Muscle of arm (tissue), 12 donors: ENCODE results near the gene TNRC6C. TPM values are rescaled to one million over a fixed set of nuclear protein-coding genes. Genes with fewer than 3 reads are reported as not detected.

ENCODE experiments used
- DNase-seq: peaks from one replicate; pipeline ENCODE4 v3.0.0-alpha.2; 2013
- polyA plus RNA-seq, 12 donors: library from polyadenylated mRNA; unstranded; fragments of 120-200 nt; gene quantifications; one replicate each; pipeline ENCODE4 v1.2.1, GENCODE V29; 2013; ENCODE audit not compliant: insufficient read length in 12 of 12

TNRC6C gene
- polyA plus RNA-seq, 12 donors: 7.7 to 15.5 (median 9.8) TPM; not detected in 1

DNA sequence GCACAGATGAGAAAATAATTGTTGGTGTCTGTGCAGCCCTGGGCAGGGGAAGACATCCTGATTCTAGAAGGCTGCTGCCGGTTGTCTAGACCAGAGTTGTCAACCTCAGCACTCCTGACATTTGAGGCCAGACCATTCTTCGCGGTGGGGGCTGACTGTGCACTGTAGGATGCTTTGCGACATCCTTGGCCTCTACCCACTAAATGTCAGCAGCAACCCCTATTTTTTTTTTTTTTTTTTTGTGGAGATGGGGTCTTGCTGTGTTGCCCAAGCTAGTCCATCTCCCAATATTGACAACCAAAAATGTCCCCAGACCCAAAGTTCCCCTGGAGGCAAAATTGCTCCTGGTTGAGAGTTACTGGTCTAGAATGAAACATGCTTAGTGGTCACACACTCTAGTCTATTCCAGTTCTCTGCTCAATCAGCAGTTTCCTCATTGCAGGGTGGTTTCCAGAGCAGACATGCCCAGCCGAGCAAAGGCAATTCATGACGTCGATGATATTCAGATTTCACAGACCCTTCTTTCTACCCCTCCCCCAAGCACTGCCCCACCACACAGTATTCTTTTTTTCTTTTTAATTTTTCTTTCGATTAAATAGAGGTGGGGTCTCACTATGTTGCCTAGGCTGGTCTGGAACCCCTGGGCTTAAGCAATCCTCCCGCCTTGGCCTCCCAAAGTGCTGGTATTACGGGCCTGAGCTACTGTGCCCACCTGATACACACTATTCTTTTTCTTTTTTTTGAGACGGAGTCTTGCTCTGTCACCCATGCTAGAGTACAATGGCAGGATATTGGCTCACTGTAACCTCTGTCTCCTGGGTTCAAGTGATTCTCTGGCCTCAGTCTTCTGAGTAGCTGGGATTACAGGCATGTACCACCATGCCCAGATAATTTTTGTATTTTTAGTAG is 196.7 kb downstream of the TNRC6C start:
- DNase-seq: no peak

Other genes with a start within 250 kb of the TNRC6C start
- gene TMC6, start 170.1 kb downstream of the TNRC6C start, polyA plus RNA-seq: 10 to 100 TPM in 11 of 12 donors, not detected in 1; 14.5 to 48.0 (median 22.0) TPM
- gene TMC8, start 172.1 kb downstream of the TNRC6C start, polyA plus RNA-seq: 10 to 100 TPM in 1 of 12 donors, 1 to 10 TPM in 10, not detected in 1; 1.3 to 16.0 (median 2.9) TPM
- 1 to 10 TPM in 4 of 12 donors, under 1 TPM in 7, not detected in 1; 0.35 to 9.3 (median 0.86) TPM for gene C17orf99, start 187.7 kb downstream of the TNRC6C start, polyA plus RNA-seq
- gene SYNGR2, start 209.9 kb downstream of the TNRC6C start, polyA plus RNA-seq: 100 to 1,000 TPM in 4 of 12 donors, 10 to 100 TPM in 7, not detected in 1; 55.5 to 128 (median 78.7) TPM
- 10 to 100 TPM in 11 of 12 donors, not detected in 1; 13.7 to 24.0 (median 18.0) TPM for gene TK1, start 228.3 kb downstream of the TNRC6C start, polyA plus RNA-seq
- gene AFMID, start 228.7 kb downstream of the TNRC6C start, polyA plus RNA-seq: 10 to 100 TPM in 11 of 12 donors, not detected in 1; 26.1 to 49.6 (median 32.4) TPM